ENCODE measurements around the gene HNRNPU.
"Not testable (repeated sequence)": the region's sequence is repeated elsewhere in the genome, so short reads cannot be mapped to it uniquely, and the experiment has no call there.

Gene HNRNPU

DNA sequence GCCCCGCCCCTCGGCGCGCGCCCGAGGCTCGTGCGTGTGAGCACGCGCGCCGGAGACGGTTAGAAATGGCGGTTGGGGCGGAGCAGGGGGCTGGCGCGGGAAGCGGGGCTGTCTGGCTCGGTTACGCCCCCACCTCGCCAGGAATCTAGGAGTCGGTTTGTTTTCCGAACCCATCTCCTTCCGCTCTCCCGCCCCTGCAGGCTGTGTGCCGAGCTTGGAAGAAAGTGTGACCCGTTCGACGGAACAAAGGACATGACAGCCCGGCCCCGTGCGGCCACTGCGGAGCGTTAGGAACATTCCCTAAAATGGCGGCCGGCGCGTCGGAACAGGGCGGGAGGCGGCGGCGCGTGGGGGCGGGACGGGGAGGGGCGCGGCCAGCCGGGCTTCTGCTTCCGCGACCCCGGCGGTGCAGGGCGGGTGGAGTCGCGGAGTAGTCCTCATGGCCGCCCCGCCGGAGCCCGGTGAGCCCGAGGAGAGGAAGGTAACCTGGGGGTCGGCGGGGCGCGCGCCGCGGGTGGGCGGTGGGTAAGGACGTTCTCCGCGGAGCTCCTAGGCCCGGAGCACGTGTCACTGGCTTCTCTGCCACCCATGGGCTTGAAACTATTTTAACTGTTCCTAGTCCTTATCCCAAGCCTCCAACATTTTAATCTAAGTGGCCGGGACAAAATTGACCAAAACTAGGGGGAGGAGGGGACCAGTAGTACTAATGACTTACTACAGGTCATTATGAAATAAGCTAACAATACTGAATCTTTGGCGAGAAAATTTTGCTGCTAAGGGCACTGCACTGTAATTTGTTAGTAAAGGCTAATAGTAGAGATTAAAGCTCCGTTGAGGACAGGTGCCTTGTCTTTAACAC is 28.8 kb downstream of the HNRNPU start, which contains the start of gene COX20:
Gene COX20 (plus strand): TSS at position 383 of the 859 bp plus-strand sequence. CDS start 57 bp downstream, at position 440.
- peak within 1 kb of the TSS; percentile 66 to 70 for H3K4me3 ChIP-seq (replicated peaks in 1 of 2; ENCODE audit: low read depth in 2 of 2, low read length in 2 of 2)
- TF ChIP-seq, protein P1, sequence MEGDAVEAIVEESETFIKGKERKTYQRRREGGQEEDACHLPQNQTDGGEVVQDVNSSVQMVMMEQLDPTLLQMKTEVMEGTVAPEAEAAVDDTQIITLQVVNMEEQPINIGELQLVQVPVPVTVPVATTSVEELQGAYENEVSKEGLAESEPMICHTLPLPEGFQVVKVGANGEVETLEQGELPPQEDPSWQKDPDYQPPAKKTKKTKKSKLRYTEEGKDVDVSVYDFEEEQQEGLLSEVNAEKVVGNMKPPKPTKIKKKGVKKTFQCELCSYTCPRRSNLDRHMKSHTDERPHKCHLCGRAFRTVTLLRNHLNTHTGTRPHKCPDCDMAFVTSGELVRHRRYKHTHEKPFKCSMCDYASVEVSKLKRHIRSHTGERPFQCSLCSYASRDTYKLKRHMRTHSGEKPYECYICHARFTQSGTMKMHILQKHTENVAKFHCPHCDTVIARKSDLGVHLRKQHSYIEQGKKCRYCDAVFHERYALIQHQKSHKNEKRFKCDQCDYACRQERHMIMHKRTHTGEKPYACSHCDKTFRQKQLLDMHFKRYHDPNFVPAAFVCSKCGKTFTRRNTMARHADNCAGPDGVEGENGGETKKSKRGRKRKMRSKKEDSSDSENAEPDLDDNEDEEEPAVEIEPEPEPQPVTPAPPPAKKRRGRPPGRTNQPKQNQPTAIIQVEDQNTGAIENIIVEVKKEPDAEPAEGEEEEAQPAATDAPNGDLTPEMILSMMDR (IDR thresholded peaks at IDR 0.05; ENCODE audit: low read depth, low read length): peak; percentile 1

DNA sequence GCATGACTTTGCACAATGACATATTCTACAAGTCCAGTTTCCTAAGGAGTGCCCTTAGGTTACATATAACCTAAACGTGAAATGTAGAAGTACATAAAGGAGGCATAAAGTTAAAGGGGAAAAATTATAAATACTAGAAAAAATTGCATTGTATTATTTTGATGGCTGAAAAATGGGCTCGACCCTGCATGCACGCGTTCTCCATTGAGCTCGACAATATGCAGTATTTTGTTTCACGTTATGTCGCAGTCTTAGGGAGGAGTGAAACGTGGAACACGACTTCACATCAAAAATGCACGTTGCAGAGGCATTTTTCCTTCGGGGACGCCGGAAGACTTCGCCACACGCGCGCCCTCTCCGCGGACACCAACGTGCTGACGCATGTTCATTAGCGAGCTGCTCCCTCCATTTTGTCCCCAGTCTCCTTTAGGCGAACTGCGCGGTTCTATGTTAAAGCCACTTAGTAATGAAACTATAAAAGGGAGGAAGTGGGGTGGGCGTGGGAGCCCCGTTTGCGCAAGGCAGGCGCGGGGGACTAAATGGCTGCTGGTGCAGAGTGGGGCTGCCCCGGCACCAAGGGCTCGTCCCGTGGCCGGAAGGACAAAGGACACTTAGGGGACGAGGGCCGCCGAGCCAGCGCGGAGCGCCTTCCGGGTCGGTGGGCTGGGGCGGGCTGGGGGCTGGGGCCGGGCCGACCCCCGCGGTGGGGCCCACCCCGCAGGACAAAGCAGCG is 29.6 kb downstream of the HNRNPU start:
- H3K4me3 ChIP-seq (replicated peaks in 1 of 2; ENCODE audit: low read depth in 2 of 2, low read length in 2 of 2): peak overlapping the region; percentile 66 to 70
- DNase-seq (ENCODE audit: low read depth in 2 of 2): peak; percentile 93 to 94
- TF ChIP-seq, protein P1 (IDR thresholded peaks at IDR 0.05; ENCODE audit: low read depth, low read length): no peak

More for the DNA sequence above, 28.8 kb downstream of the HNRNPU start, which contains the start of gene COX20:
- DNase-seq (ENCODE audit: low read depth in 2 of 2): peak; percentile 92 to 94

DNA sequence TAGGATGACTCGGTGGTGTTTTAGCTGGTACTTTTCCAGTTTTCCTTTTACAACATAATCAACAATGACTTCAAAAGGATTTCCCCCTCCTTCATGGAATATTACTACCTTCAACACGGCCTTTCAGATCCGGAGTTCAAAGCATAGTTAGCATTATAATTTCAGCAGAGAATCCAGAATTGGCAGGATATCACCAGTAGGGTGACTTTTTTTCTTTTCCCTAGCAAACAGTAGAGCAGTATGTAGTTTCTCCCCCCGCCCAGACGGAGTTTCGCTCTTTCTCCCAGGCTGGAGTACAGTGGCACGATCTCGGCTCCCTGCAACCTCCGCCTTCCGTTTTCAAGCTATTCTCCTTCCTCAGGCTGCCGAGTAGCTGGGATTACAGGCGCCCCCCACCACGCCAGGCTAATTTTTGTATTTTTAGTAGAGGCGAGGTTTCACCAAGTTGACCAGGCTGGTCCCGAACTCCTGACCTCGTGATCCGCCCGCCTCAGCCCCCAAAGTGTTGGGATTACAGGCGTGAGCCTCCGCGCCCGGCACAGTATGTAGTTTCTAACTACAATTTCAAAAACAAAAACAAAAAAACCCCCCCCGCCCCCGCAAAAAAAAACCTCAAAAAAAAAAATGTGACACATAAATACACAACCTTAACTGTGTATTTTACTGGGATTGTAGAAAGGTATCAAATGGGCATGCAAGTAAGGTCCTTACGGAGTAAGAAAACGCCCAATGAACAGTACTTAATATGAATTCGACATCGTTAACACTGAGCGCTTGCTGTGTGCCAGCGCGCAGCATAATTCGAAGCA is 30.4 kb downstream of the HNRNPU start:
- DNase-seq (ENCODE audit: low read depth in 2 of 2): peak; percentile 78 to 80
- peak overlapping the region; percentile 66 to 70 for H3K4me3 ChIP-seq (replicated peaks in 1 of 2; ENCODE audit: low read depth in 2 of 2, low read length in 2 of 2)
- TF ChIP-seq, protein P1 (IDR thresholded peaks at IDR 0.05; ENCODE audit: low read depth, low read length): peak; percentile 30

DNA sequence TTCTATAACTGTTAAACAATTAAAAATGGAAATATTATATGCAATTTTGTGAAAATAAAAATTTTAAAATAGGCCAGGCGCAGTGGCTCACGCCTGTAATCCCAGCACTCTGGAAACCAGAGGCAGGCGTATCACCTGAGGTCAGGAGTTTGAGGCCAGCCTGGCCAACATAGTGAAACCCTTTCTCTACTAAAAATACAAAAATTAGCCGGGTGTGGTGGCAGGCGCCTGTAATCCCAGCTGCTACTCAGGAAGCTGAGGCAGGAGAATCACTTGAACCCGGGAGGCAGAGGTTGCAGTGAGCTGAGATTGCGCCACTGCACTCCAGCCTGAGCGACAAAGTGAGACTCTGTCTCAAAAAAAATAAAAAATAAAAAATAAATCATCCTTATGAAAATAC is 31.1 kb downstream of the HNRNPU start:
- peak overlapping the region in 1 of 2 donors; percentile 66 for H3K4me3 ChIP-seq (replicated peaks in 1 of 2; ENCODE audit: low read depth in 2 of 2, low read length in 2 of 2)
- DNase-seq (ENCODE audit: low read depth in 2 of 2): not testable (repeated sequence)

DNA sequence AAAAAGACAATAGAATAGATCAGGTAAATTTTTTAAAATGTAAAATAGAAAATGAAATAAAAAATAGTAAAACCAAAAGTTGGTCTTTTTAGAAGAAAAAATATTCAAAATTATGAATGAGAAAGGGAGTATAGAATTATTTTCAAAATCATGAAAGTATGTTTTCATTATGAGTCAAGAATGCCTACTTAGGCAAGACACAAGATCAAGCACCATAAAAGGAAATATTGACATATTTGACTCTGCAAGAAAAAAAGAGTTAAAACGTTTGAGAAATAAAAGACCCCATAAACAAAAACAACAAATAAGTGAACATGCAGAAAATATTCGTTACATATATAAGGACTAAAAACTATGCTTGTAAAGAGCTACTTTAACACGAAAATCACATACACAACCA is 33.7 kb downstream of the HNRNPU start:
- DNase-seq (ENCODE audit: low read depth in 2 of 2): peak in 1 of 2 donors; percentile 62
- no peak overlapping the region for H3K4me3 ChIP-seq (replicated peaks in 1 of 2; ENCODE audit: low read depth in 2 of 2, low read length in 2 of 2)
- TF ChIP-seq, protein P1 (IDR thresholded peaks at IDR 0.05; ENCODE audit: low read depth, low read length): no peak

DNA sequence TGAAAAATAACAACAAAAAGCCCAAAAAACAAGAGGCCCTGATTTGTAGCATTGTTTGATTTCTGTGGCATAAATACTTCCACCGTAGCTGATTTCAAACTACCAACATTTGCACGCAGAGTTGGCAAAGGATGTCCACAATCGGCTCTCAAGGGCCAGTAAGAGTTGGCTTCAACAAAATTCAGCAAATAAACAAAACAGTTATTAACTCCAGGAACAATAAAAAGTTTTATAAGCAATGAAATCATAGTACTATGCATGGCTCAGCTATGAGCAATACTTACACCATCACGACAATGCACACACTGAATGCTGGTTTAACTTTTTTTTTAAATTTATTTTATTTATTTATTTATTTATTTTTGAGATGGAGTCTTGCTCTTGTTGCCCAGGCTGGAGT is 37.6 kb downstream of the HNRNPU start:
- no peak overlapping the region for H3K4me3 ChIP-seq (replicated peaks in 1 of 2; ENCODE audit: low read depth in 2 of 2, low read length in 2 of 2)
- no peak for DNase-seq (ENCODE audit: low read depth in 2 of 2)
- TF ChIP-seq, protein P1 (IDR thresholded peaks at IDR 0.05; ENCODE audit: low read depth, low read length): no peak

Measured in cardiac fibroblast (primary cell).